Ovary (tissue), 3 donors: Measurements from ENCODE around the gene PALM2AKAP2.

Experiments used
- CTCF ChIP-seq, 3 donors: fragments of 450-650 bp in 2 of 3; fragments of 200-600 bp in 1 of 3; IDR thresholded peaks; one replicate each; pipeline versions ENCODE4 v1.5.1 to v1.8.0; 2016 to 2022; ENCODE audit warnings: antibody characterized with exemption in 3 of 3, mild to moderate bottlenecking in 1 of 3
- EP300 ChIP-seq: sonication (generic); formaldehyde crosslinking; IDR thresholded peaks from one replicate; pipeline ENCODE4 v1.6.1; 2017; ENCODE audit warnings: antibody characterized with exemption
- donor health status: DM: no; HTN: no; CAD: no.

DNA sequence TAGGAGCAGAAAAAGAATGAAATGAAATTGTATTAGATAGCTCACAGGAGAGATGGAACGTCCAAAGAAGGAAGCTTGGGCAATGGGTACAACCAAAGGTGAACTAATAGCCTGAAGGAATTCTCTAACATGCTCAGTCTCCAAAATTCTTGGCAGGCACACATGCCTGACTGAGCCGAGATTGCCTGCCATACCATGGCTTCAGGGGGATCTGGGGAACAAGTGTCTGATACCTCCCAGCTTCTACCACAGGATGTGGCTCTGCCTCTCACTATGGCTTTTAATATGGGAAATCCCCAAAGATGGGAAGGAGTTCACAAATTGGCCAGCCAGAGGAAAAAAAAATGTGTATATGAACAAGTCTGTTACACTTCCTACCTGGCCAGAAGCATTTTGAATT lies 3.6 kb upstream of the PALM2AKAP2 start:
- no peak for TF ChIP-seq CTCF (IDR thresholded peaks at IDR 0.05)
- no peak for TF ChIP-seq EP300
